ENCODE results near the gene SCAMP1. TPM values are rescaled to one million over a fixed set of nuclear protein-coding genes. Genes with fewer than 3 reads are reported as not detected.

SCAMP1 gene
- polyA plus RNA-seq, 1 of the 3 experiments (the other 2 are of a cell fraction): 11.5 TPM

DNA sequence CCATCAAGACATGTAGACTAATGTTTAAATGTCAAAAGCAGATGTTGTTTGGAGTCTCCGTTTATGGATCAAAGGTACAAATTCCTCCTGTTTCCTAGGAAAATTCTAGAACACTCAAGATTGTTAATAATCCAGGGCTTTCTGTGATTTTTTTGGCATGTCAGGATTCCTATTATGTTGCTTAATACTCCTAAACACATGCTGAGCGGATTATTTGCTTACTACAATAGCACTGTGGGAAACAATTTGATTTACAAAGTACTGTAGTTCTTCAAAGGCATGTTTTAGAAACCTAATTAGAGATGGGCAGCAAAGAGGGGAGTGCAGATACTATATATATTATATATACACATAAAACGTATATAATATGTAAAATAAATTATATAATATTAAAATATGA is 19.0 kb upstream of the SCAMP1 start (continued):
- TF ChIP-seq FOXM1 (IDR thresholded peaks at IDR 0.05; ENCODE audit: low read depth): no peak

- no peaks in the 10 kb centered on the region for H4K20me1 ChIP-seq (ENCODE audit: insufficient read depth)
- H3F3A ChIP-seq (replicated peaks; ENCODE audit: insufficient read depth): no peaks in the 10 kb centered on the region
- no peaks in the 10 kb centered on the region for H3K9me2 ChIP-seq
- 48% methylated on average over 3 of the region's 3 CpGs for WGBS (ENCODE audit: low lambda C conversion rate)
- no peak for TF ChIP-seq ZBTB33 (IDR thresholded peaks at IDR 0.05; ENCODE audit: borderline replicate concordance, low read depth)
- no peak for TF ChIP-seq CHD2 (IDR thresholded peaks at IDR 0.05; ENCODE audit: low read length, partially characterized antibody)
- TF ChIP-seq, protein P1, sequence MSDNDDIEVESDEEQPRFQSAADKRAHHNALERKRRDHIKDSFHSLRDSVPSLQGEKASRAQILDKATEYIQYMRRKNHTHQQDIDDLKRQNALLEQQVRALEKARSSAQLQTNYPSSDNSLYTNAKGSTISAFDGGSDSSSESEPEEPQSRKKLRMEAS (IDR thresholded peaks at IDR 0.05; ENCODE audit: low read depth): no peak
- TF ChIP-seq MXI1 (IDR thresholded peaks at IDR 0.05; ENCODE audit: low read depth, low read length): no peak
- no peak for TF ChIP-seq FOXM1 (IDR thresholded peaks at IDR 0.05; ENCODE audit: low read depth)
- TF ChIP-seq TAF1 (IDR thresholded peaks at IDR 0.05; ENCODE audit: borderline replicate concordance, low read depth, low read length): no peak
- TF ChIP-seq SMC3 (IDR thresholded peaks at IDR 0.05; ENCODE audit: low read depth, low read length): no peak
- TF ChIP-seq, protein P2, sequence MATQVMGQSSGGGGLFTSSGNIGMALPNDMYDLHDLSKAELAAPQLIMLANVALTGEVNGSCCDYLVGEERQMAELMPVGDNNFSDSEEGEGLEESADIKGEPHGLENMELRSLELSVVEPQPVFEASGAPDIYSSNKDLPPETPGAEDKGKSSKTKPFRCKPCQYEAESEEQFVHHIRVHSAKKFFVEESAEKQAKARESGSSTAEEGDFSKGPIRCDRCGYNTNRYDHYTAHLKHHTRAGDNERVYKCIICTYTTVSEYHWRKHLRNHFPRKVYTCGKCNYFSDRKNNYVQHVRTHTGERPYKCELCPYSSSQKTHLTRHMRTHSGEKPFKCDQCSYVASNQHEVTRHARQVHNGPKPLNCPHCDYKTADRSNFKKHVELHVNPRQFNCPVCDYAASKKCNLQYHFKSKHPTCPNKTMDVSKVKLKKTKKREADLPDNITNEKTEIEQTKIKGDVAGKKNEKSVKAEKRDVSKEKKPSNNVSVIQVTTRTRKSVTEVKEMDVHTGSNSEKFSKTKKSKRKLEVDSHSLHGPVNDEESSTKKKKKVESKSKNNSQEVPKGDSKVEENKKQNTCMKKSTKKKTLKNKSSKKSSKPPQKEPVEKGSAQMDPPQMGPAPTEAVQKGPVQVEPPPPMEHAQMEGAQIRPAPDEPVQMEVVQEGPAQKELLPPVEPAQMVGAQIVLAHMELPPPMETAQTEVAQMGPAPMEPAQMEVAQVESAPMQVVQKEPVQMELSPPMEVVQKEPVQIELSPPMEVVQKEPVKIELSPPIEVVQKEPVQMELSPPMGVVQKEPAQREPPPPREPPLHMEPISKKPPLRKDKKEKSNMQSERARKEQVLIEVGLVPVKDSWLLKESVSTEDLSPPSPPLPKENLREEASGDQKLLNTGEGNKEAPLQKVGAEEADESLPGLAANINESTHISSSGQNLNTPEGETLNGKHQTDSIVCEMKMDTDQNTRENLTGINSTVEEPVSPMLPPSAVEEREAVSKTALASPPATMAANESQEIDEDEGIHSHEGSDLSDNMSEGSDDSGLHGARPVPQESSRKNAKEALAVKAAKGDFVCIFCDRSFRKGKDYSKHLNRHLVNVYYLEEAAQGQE (IDR thresholded peaks at IDR 0.05; ENCODE audit: low read depth, low read length): no peak
- TF ChIP-seq GATA2 (CRISPR knock-in tag; IDR thresholded peaks at IDR 0.05): no peak
- TF ChIP-seq ELF1 (IDR thresholded peaks at IDR 0.05): no peak
- no peak for TF ChIP-seq RFX5 (IDR thresholded peaks at IDR 0.05; ENCODE audit: low read length)
- no peak for TF ChIP-seq MEF2A (IDR thresholded peaks at IDR 0.05; ENCODE audit: borderline replicate concordance, low read depth)
- no peak for TF ChIP-seq POLR2AphosphoS5 (IDR thresholded peaks at IDR 0.05; ENCODE audit: low read depth, low read length)
- TF ChIP-seq EZH2phosphoT487 (IDR thresholded peaks at IDR 0.05; ENCODE audit: borderline replicate concordance, low read depth): no peak
- TF ChIP-seq, protein P3, sequence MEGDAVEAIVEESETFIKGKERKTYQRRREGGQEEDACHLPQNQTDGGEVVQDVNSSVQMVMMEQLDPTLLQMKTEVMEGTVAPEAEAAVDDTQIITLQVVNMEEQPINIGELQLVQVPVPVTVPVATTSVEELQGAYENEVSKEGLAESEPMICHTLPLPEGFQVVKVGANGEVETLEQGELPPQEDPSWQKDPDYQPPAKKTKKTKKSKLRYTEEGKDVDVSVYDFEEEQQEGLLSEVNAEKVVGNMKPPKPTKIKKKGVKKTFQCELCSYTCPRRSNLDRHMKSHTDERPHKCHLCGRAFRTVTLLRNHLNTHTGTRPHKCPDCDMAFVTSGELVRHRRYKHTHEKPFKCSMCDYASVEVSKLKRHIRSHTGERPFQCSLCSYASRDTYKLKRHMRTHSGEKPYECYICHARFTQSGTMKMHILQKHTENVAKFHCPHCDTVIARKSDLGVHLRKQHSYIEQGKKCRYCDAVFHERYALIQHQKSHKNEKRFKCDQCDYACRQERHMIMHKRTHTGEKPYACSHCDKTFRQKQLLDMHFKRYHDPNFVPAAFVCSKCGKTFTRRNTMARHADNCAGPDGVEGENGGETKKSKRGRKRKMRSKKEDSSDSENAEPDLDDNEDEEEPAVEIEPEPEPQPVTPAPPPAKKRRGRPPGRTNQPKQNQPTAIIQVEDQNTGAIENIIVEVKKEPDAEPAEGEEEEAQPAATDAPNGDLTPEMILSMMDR (IDR thresholded peaks at IDR 0.05): no peak
- no peak for TF ChIP-seq FOSL2 (IDR thresholded peaks at IDR 0.05; ENCODE audit: borderline replicate concordance, low read depth)
- no peak for TF ChIP-seq TCF12 (IDR thresholded peaks at IDR 0.05)
- no peak for TF ChIP-seq SIN3A (IDR thresholded peaks at IDR 0.05; ENCODE audit: borderline replicate concordance, low read depth, low read length)
- TF ChIP-seq FOXJ3 (CRISPR knock-in tag; IDR thresholded peaks at IDR 0.05): no peak
- H3K27me3 ChIP-seq (ENCODE audit: insufficient read depth): no peaks in the 10 kb centered on the region
- DNase-seq: no peak
- peak overlapping the region; percentile 73 for H2AFZ ChIP-seq (ENCODE audit: low read depth)
- H3K4me2 ChIP-seq: no peak overlapping the region
- ChIA-PET CTCF (no interaction called here), POLR2A (no interaction called here)
- no peaks in the 10 kb centered on the region for H3K9me3 ChIP-seq
- H3K27ac ChIP-seq (ENCODE audit: low read depth in 2 of 2, low read length in 1 of 2): peak overlapping the region; percentile 6 to 60; a peak in 3 of 4 replicates
- no peaks in the 10 kb centered on the region for H3K36me3 ChIP-seq (replicated peaks in 1 of 2; ENCODE audit: control insufficient read depth in 1 of 2, insufficient read depth in 2 of 2, low read length in 1 of 2)
- H3K4me1 ChIP-seq (ENCODE audit: control insufficient read depth in 1 of 2, insufficient read depth in 2 of 2, low read depth in 1 of 2, low read length in 1 of 2): peaks cover 5 to 6% of the 10 kb centered on the region in 2 experiments; a peak in 2 of 4 replicates
- H3K79me2 ChIP-seq (ENCODE audit: insufficient read depth): no peaks in the 10 kb centered on the region
- H3K4me3 ChIP-seq (ENCODE audit: low read depth in 2 of 2, low read length in 1 of 2): no peak overlapping the region
- H3K9ac ChIP-seq: no peak overlapping the region
Observed at GRCh38 chr5:78345485-78345884, 14.9 kb upstream of the SCAMP1 start.
